GM23248 (cell line): ENCODE results near the gene PLPP2. TPM values are rescaled to one million over a fixed set of nuclear protein-coding genes. Genes with fewer than 3 reads are reported as not detected.

Experiments
- DNase-seq: peaks from one replicate; pipeline ENCODE4 v3.0.0-alpha.2; 2015
- H2AFZ ChIP-seq: fragments of 200-600 bp; sonication (generic); 2 replicates; pipeline ENCODE4 v1.6.1; 2016; ENCODE audit warnings: antibody characterized with exemption
- H3F3A ChIP-seq: fragments of 200-600 bp; sonication (generic); 2 replicates; pipeline ENCODE4 v1.6.1; 2016; ENCODE audit warnings: mild to moderate bottlenecking, antibody characterized with exemption, mixed run types; ENCODE audit not compliant: insufficient read depth
- H3K27ac ChIP-seq: fragments of 200-600 bp; sonication (generic); 2 replicates; pipeline ENCODE4 v1.5.1; 2016; ENCODE audit warnings: mild to moderate bottlenecking
- H3K27me3 ChIP-seq: fragments of 200-600 bp; sonication (generic); replicated peaks from 2 replicates; pipeline ENCODE4 v1.6.1; 2016; ENCODE audit warnings: mild to moderate bottlenecking; ENCODE audit not compliant: insufficient read depth
- H3K36me3 ChIP-seq: fragments of 200-600 bp; sonication (generic); 2 replicates; pipeline ENCODE4 v1.6.1; 2016; ENCODE audit warnings: low read depth, mild to moderate bottlenecking
- H3K4me1 ChIP-seq: fragments of 200-600 bp; sonication (generic); 2 replicates; pipeline ENCODE4 v1.6.1; 2016; ENCODE audit warnings: mild to moderate bottlenecking; ENCODE audit not compliant: insufficient read depth
- H3K4me2 ChIP-seq: fragments of 200-600 bp; sonication (generic); one replicate; pipeline ENCODE4 v1.6.1; 2016; ENCODE audit warnings: mild to moderate bottlenecking; ENCODE audit not compliant: unreplicated experiment
- H3K4me3 ChIP-seq: fragments of 200-600 bp; sonication (generic); 2 replicates; pipeline ENCODE4 v1.5.1; 2016; ENCODE audit warnings: mild to moderate bottlenecking
- H3K79me2 ChIP-seq: fragments of 200-600 bp; sonication (generic); 2 replicates; pipeline ENCODE4 v1.6.1; 2016; ENCODE audit warnings: mild to moderate bottlenecking; ENCODE audit not compliant: insufficient read depth
- H3K9ac ChIP-seq: fragments of 200-600 bp; sonication (generic); 2 replicates; pipeline ENCODE4 v1.6.1; 2016; ENCODE audit warnings: mild to moderate bottlenecking
- H3K9me2 ChIP-seq: fragments of 200-600 bp; sonication (generic); 2 replicates; pipeline ENCODE4 v1.6.1; 2016; ENCODE audit warnings: mixed run types, mild to moderate bottlenecking, moderate library complexity; ENCODE audit not compliant: insufficient read depth
- H3K9me3 ChIP-seq: fragments of 200-600 bp; sonication (generic); one replicate; pipeline ENCODE4 v1.6.1; 2017; ENCODE audit warnings: low read depth
- H4K20me1 ChIP-seq: fragments of 200-600 bp; sonication (generic); 2 replicates; pipeline ENCODE4 v1.6.0; 2016; ENCODE audit not compliant: insufficient read depth
- EZH2 ChIP-seq: fragments of 200-600 bp; sonication (generic); IDR thresholded peaks from 2 replicates; pipeline ENCODE4 v1.6.1; 2018; ENCODE audit warnings: antibody characterized with exemption, mild to moderate bottlenecking; ENCODE audit not compliant: insufficient read depth, poor library complexity, severe bottlenecking
- EZH2phosphoT487 ChIP-seq: fragments of 200-600 bp; sonication (generic); IDR thresholded peaks from 2 replicates; pipeline ENCODE4 v1.6.1; 2018; ENCODE audit warnings: antibody characterized with exemption, moderate library complexity, mild to moderate bottlenecking, low read depth; ENCODE audit not compliant: insufficient read depth
- WGBS, 2 experiments: methylation state at CpG; one replicate each; pipeline ENCODE4 v1.1.6; 2015 to 2017; ENCODE audit warnings: low lambda C conversion rate in 2 of 2, low coverage in 1 of 2; ENCODE audit errors: missing lambda C conversion rate in 2 of 2; 5-methylcytosine and 5-hydroxymethylcytosine counted together
- in situ Hi-C: fragments of 300-500 bp; cut with MboI; formaldehyde crosslinking; loops from 2 replicates; pipeline ENCODE4 v1.15.0; 2020
- polyA plus RNA-seq: library from polyadenylated mRNA; unstranded; fragments of >200 nt; fragmentation: Nextera tagmentation; extraction: Ambion mirVana; gene quantifications from 2 replicates; pipeline ENCODE4 v1.2.1, GENCODE V29; 2016
- total RNA-seq: library from RNA; depleted of rRNA; stranded (reverse); fragments of >200 nt; shearing (Covaris generic); gene quantifications from 2 replicates; pipeline ENCODE4 v1.2.3, GENCODE V29; 2014

PLPP2 gene
- total and polyA plus RNA-seq, 2 experiments from 2014 or later: 1.3 to 1.4 TPM

- 0 out of 2 replicates have a peak, but pooled peaks cover 1% of the 10 kb centered on the region for H3K36me3 ChIP-seq
- no peaks in the 10 kb centered on the region for H3K9me3 ChIP-seq
- peaks cover 87% of the 10 kb centered on the region for H3K79me2 ChIP-seq
- DNase-seq: no peak
- no peak overlapping the region for H3K9ac ChIP-seq
- peaks cover 11% of the 10 kb centered on the region; the same call in 1 of the 2 replicates for H4K20me1 ChIP-seq
- no peaks in the 10 kb centered on the region for H3F3A ChIP-seq
- no peak overlapping the region for H3K4me2 ChIP-seq
- H2AFZ ChIP-seq: no peak overlapping the region
- in situ Hi-C loops: no loop called here
- no peaks in the 10 kb centered on the region for H3K4me1 ChIP-seq
- H3K27ac ChIP-seq: no peak overlapping the region
- H3K4me3 ChIP-seq: no peak overlapping the region
- no peak for TF ChIP-seq EZH2phosphoT487
- TF ChIP-seq EZH2: no peak
- no peaks in the 10 kb centered on the region for H3K27me3 ChIP-seq
- WGBS, 2 experiments: 98% methylated on average over 20 of the region's 20 CpGs
- H3K9me2 ChIP-seq: no peaks in the 10 kb centered on the region
Measured at GRCh38 chr19:336067-336614, 44.9 kb upstream of the PLPP2 start.

DNA sequence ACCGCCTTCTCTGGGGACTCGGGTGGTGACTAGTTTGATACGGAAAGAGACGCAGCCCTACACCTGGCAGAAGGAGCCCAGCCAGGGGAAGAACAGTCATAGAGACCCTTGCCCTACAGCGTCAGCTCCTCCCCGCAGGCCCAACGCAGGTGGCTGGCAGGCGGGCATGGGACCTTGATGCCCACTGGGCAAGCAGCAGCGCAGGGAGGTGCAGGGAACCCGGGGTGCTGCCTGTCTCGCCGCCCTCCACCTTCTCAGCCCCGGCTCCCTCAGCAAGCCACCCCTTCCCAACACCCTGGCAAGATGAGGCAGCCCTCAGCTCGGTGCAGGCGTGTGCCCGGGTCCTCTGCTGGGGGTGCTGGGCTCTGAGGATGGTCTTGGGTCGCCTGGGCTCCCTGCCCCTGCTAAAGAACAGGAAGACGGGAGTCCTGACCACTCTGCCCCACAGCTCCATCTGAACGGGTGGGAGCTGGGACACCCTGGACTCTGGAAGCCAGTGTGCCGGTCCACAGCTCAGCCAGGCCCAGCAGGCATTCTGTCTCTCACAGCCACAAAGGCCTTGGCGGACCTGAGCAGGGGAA, 44.4 kb upstream of the PLPP2 start:
- Histone ChIP-seq H3K4me2 (no peak overlapping the region), H4K20me1 (peaks cover 11% of the 10 kb centered on the region; the same call in 1 of the 2 replicates), H3K9ac (no peak overlapping the region), H3K27ac (no peak overlapping the region), H3K9me3 (no peaks in the 10 kb centered on the region), H3F3A (no peaks in the 10 kb centered on the region), H3K9me2 (no peaks in the 10 kb centered on the region), H3K4me1 (no peaks in the 10 kb centered on the region), H3K79me2 (peaks cover 87% of the 10 kb centered on the region), H3K27me3 (no peaks in the 10 kb centered on the region), H3K36me3 (peaks cover 7% of the 10 kb centered on the region; the same call in 1 of the 2 replicates), H3K4me3 (no peak overlapping the region), H2AFZ (no peak overlapping the region)
- no peak for DNase-seq
- TF ChIP-seq EZH2: no peak
- TF ChIP-seq EZH2phosphoT487: no peak
- in situ Hi-C loops: no loop called here
- WGBS, 2 experiments: 90 to 92% methylated on average over 21 of the region's 21 CpGs

GRCh38 chr19:335072-335471, 43.9 kb upstream of the PLPP2 start:
- H3K4me2 ChIP-seq: no peak overlapping the region
- H3K4me3 ChIP-seq: no peak overlapping the region
- H3K9ac ChIP-seq: no peak overlapping the region
- H2AFZ ChIP-seq: no peak overlapping the region
- no peaks in the 10 kb centered on the region for H3F3A ChIP-seq
- no peak for TF ChIP-seq EZH2
- no peak for TF ChIP-seq EZH2phosphoT487
- DNase-seq: no peak
- H3K36me3 ChIP-seq: peaks cover 9% of the 10 kb centered on the region; the same call in 1 of the 2 replicates
- H3K4me1 ChIP-seq: no peaks in the 10 kb centered on the region
- in situ Hi-C loops: no loop called here
- H3K9me3 ChIP-seq: no peaks in the 10 kb centered on the region
- H3K9me2 ChIP-seq: no peaks in the 10 kb centered on the region
- no peaks in the 10 kb centered on the region for H3K27me3 ChIP-seq
- 73 to 80% methylated on average over 9 of the region's 9 CpGs for WGBS, 2 experiments
- H3K79me2 ChIP-seq: peaks cover 87% of the 10 kb centered on the region
- peaks cover 11% of the 10 kb centered on the region; the same call in 1 of the 2 replicates for H4K20me1 ChIP-seq
- no peak overlapping the region for H3K27ac ChIP-seq

- no peak overlapping the region for H3K9ac ChIP-seq
- peaks cover 10% of the 10 kb centered on the region; the same call in 1 of the 2 replicates for H3K36me3 ChIP-seq
- no peaks in the 10 kb centered on the region for H3K9me2 ChIP-seq
- in situ Hi-C loops: no loop called here
- no peaks in the 10 kb centered on the region for H3K4me1 ChIP-seq
- WGBS, 2 experiments: 93 to 94% methylated on average over 19 of the region's 19 CpGs
- peaks cover 11% of the 10 kb centered on the region; the same call in 1 of the 2 replicates for H4K20me1 ChIP-seq
- no peak for DNase-seq
- H3K79me2 ChIP-seq: peaks cover 87% of the 10 kb centered on the region
- H3K4me2 ChIP-seq: no peak overlapping the region
- no peak overlapping the region for H3K27ac ChIP-seq
- H3K4me3 ChIP-seq: no peak overlapping the region
- H3K9me3 ChIP-seq: no peaks in the 10 kb centered on the region
- TF ChIP-seq EZH2 (no peak), EZH2phosphoT487 (no peak)
- no peaks in the 10 kb centered on the region for H3K27me3 ChIP-seq
- no peaks in the 10 kb centered on the region for H3F3A ChIP-seq
- no peak overlapping the region for H2AFZ ChIP-seq
Measured at GRCh38 chr19:334296-335071, 43.3 kb upstream of the PLPP2 start.
